HepG2 (cell line): ENCODE data around the gene TARDBP. TPM values are rescaled to one million over a fixed set of nuclear protein-coding genes. Genes with fewer than 3 reads are reported as not detected.

ENCODE experiments used
- AGO2 ChIP-seq: fragments of 200-400 bp; formaldehyde crosslinking; optimal IDR thresholded peaks from 2 replicates; pipeline ENCODE3; 2017; ENCODE audit warnings: mild to moderate bottlenecking, low read depth, low read length, moderate library complexity
- CBX5 ChIP-seq: sonication (generic); formaldehyde crosslinking; IDR thresholded peaks from 2 replicates; pipeline ENCODE4 v1.4.0; 2020; ENCODE audit warnings: missing genetic modification reagents, borderline replicate concordance
- EHMT2 ChIP-seq: fragments of 200-600 bp; sonication (generic); IDR thresholded peaks from 2 replicates; pipeline ENCODE4 v1.7.0; 2017; ENCODE audit warnings: antibody characterized with exemption, low read depth, low read length, borderline replicate concordance
- ETV5 ChIP-seq: IDR thresholded peaks from 2 replicates; pipeline ENCODE4 v1.6.1; 2018; ENCODE audit warnings: missing biosample characterization, missing genetic modification reagents, inconsistent platforms, borderline replicate concordance
- HDAC2 ChIP-seq: sonication (generic); formaldehyde crosslinking; IDR thresholded peaks from 2 replicates; pipeline ENCODE4 v1.4.0; 2020; ENCODE audit warnings: missing genetic modification reagents
- MEF2D ChIP-seq: sonication (generic); formaldehyde crosslinking; IDR thresholded peaks from 2 replicates; pipeline ENCODE4 v1.5.1; 2020; ENCODE audit warnings: mild to moderate bottlenecking, missing genetic modification reagents
- MIXL1 ChIP-seq: IDR thresholded peaks from 2 replicates; pipeline ENCODE4 v1.6.1; 2016
- NFIB ChIP-seq: sonication (generic); formaldehyde crosslinking; IDR thresholded peaks from 2 replicates; pipeline ENCODE4 v1.9.0; 2021; ENCODE audit warnings: missing genetic modification reagents, mild to moderate bottlenecking, borderline replicate concordance
- PRMT3 ChIP-seq: sonication (generic); formaldehyde crosslinking; IDR thresholded peaks from 2 replicates; pipeline ENCODE4 v1.8.1; 2022; ENCODE audit warnings: low read depth, mild to moderate bottlenecking, moderate library complexity, missing genetic modification reagents, borderline replicate concordance
- RNF2 ChIP-seq: fragments of 450-650 bp; conservative IDR thresholded peaks from 2 replicates; pipeline ENCODE4 v1.6.1; 2016; ENCODE audit warnings: low read depth
- SIX4 ChIP-seq: sonication (generic); formaldehyde crosslinking; IDR thresholded peaks from 2 replicates; pipeline ENCODE4 v1.4.0; 2020; ENCODE audit warnings: missing genetic modification reagents
- SMARCC2 ChIP-seq: fragments of 450-650 bp; IDR thresholded peaks from 2 replicates; pipeline ENCODE4 v1.6.1; 2017; ENCODE audit warnings: antibody characterized with exemption, mild to moderate bottlenecking
- USF2 ChIP-seq, 2 experiments: sonication (generic) in 1 of 2; formaldehyde crosslinking in 1 of 2; IDR thresholded peaks; 2 replicates each; pipeline versions ENCODE4 v1.5.1 to v1.6.1; 2011 to 2020; ENCODE audit warnings: borderline replicate concordance in 1 of 2, low read depth in 1 of 2, low read length in 1 of 2, mild to moderate bottlenecking in 1 of 2, missing genetic modification reagents in 1 of 2, moderate library complexity in 1 of 2
- ZBTB1 ChIP-seq: sonication (generic); formaldehyde crosslinking; IDR thresholded peaks from 2 replicates; pipeline ENCODE4 v1.4.0; 2020; ENCODE audit warnings: missing genetic modification reagents, borderline replicate concordance
- ZNF367 ChIP-seq: sonication (generic); formaldehyde crosslinking; IDR thresholded peaks from 2 replicates; pipeline ENCODE4 v1.4.0; 2020; ENCODE audit warnings: missing genetic modification reagents, borderline replicate concordance
- ZNF563 ChIP-seq: sonication (generic); formaldehyde crosslinking; IDR thresholded peaks from 2 replicates; pipeline ENCODE4 v1.8.0; 2022; ENCODE audit warnings: mild to moderate bottlenecking, moderate library complexity, missing genetic modification reagents
- ZNF674 ChIP-seq: sonication (generic); formaldehyde crosslinking; IDR thresholded peaks from 2 replicates; pipeline ENCODE4 v1.5.0; 2020; ENCODE audit warnings: low read depth, mild to moderate bottlenecking, missing genetic modification reagents
- ZNF747 ChIP-seq: sonication (generic); formaldehyde crosslinking; IDR thresholded peaks from 2 replicates; pipeline ENCODE4 v1.8.1; 2023; ENCODE audit warnings: missing genetic modification reagents, mild to moderate bottlenecking, borderline replicate concordance
- polyA plus RNA-seq, 8 experiments: library from polyadenylated mRNA; depleted of rRNA in 3 of 8; stranded (reverse) in 7 of 8; unstranded in 1 of 8; fragments of >200 nt; fragmentation: Illumina TruSeq in 4 of 8; extraction: Trizol in 4 of 8; gene quantifications; 2 replicates each; pipeline versions ENCODE4 v1.2.1 to v1.2.3, GENCODE V29; 2011 to 2016; ENCODE audit warnings: low read depth in 4 of 8, missing spikeins in 1 of 8, mixed read lengths in 1 of 8; ENCODE audit not compliant: insufficient read depth in 1 of 8
- total RNA-seq, 5 experiments: library from RNA; depleted of rRNA; stranded (reverse); fragments of >200 nt; fragmentation: Illumina TruSeq; extraction: Trizol; gene quantifications; 2 replicates each; pipeline ENCODE4 v1.2.3, GENCODE V29; 2016; ENCODE audit warnings: low read depth in 1 of 5
- TF ChIP-seq, protein P1 (sequence below), 2 experiments: fragments of 450-650 bp in 1 of 2; sonication (generic) in 1 of 2; formaldehyde crosslinking in 1 of 2; IDR thresholded peaks; 2 replicates each; pipeline versions ENCODE4 v1.6.1 to v1.8.0; 2016 to 2022; ENCODE audit warnings: antibody characterized with exemption in 1 of 2, mild to moderate bottlenecking in 1 of 2, missing genetic modification reagents in 1 of 2
- TF ChIP-seq, protein P2 (sequence below): sonication (generic); formaldehyde crosslinking; IDR thresholded peaks from 2 replicates; pipeline ENCODE4 v1.4.0; 2020; ENCODE audit warnings: missing genetic modification reagents

TARDBP gene
- total and polyA plus RNA-seq, 2 of the 13 experiments (the other 11 are each of a cell fraction or from before 2014, with no cell fraction given) = 62.4 to 93.0 TPM

- TF ChIP-seq, protein P1, sequence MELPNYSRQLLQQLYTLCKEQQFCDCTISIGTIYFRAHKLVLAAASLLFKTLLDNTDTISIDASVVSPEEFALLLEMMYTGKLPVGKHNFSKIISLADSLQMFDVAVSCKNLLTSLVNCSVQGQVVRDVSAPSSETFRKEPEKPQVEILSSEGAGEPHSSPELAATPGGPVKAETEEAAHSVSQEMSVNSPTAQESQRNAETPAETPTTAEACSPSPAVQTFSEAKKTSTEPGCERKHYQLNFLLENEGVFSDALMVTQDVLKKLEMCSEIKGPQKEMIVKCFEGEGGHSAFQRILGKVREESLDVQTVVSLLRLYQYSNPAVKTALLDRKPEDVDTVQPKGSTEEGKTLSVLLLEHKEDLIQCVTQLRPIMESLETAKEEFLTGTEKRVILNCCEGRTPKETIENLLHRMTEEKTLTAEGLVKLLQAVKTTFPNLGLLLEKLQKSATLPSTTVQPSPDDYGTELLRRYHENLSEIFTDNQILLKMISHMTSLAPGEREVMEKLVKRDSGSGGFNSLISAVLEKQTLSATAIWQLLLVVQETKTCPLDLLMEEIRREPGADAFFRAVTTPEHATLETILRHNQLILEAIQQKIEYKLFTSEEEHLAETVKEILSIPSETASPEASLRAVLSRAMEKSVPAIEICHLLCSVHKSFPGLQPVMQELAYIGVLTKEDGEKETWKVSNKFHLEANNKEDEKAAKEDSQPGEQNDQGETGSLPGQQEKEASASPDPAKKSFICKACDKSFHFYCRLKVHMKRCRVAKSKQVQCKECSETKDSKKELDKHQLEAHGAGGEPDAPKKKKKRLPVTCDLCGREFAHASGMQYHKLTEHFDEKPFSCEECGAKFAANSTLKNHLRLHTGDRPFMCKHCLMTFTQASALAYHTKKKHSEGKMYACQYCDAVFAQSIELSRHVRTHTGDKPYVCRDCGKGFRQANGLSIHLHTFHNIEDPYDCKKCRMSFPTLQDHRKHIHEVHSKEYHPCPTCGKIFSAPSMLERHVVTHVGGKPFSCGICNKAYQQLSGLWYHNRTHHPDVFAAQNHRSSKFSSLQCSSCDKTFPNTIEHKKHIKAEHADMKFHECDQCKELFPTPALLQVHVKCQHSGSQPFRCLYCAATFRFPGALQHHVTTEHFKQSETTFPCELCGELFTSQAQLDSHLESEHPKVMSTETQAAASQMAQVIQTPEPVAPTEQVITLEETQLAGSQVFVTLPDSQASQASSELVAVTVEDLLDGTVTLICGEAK (IDR thresholded peaks at IDR 0.05) = no peak
- TF ChIP-seq, protein P1 (CRISPR knock-in tag; IDR thresholded peaks at IDR 0.05) = no peak
- TF ChIP-seq NFIB (CRISPR knock-in tag) = no peak
- no peak for TF ChIP-seq HDAC2 (CRISPR knock-in tag)
- no peak for TF ChIP-seq ZBTB1 (CRISPR knock-in tag)
- no peak for TF ChIP-seq SIX4 (CRISPR knock-in tag)
- TF ChIP-seq USF2 (IDR thresholded peaks at IDR 0.05; ENCODE audit: low read depth, low read length) = no peak
- TF ChIP-seq USF2 (CRISPR knock-in tag; IDR thresholded peaks at IDR 0.05; ENCODE audit: borderline replicate concordance) = no peak
- no peak for TF ChIP-seq MIXL1
- no peak for TF ChIP-seq ZNF367 (CRISPR knock-in tag)
- TF ChIP-seq RNF2 = no peak
- TF ChIP-seq CBX5 = no peak
- no peak for TF ChIP-seq SMARCC2
- peak; percentile 32; the same call in 1 of the 2 replicates for TF ChIP-seq ZNF563 (CRISPR knock-in tag)
- no peak for TF ChIP-seq PRMT3 (CRISPR knock-in tag)
- no peak for TF ChIP-seq ETV5 (CRISPR knock-in tag)
- TF ChIP-seq ZNF674 (CRISPR knock-in tag) = no peak
- peak; percentile 0 for TF ChIP-seq AGO2
- no peak for TF ChIP-seq ZNF747 (CRISPR knock-in tag)
- peak; percentile 35; the same call in 1 of the 2 replicates for TF ChIP-seq EHMT2
- no peak for TF ChIP-seq MEF2D (CRISPR knock-in tag)
- TF ChIP-seq, protein P2, sequence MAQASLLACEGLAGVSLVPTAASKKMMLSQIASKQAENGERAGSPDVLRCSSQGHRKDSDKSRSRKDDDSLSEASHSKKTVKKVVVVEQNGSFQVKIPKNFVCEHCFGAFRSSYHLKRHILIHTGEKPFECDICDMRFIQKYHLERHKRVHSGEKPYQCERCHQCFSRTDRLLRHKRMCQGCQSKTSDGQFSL (CRISPR knock-in tag) = 0 out of 2 replicates have a peak, but pooled peaks have one; percentile 24
Observed at GRCh38 chr1:11053758-11054137, 41.3 kb downstream of the TARDBP start (continued).
